Breast epithelium (tissue), 4 donors: ENCODE measurements around the gene PANK1. TPM values are rescaled to one million over a fixed set of nuclear protein-coding genes. Genes with fewer than 3 reads are reported as not detected.

Experiments
- DNase-seq, 2 donors: peaks; one replicate each; pipeline ENCODE4 v3.0.0-alpha.2; 2019; ENCODE audit warnings: low spot score in 2 of 2
- H3K27ac ChIP-seq, 2 donors: fragments of 200-600 bp; sonication (generic) in 1 of 2; one replicate each; pipeline ENCODE4 v1.5.1; 2016 to 2019; ENCODE audit warnings: mild to moderate bottlenecking in 1 of 2
- H3K27me3 ChIP-seq, 2 donors: fragments of 200-600 bp; sonication (generic) in 1 of 2; one replicate each; pipeline versions ENCODE4 v1.5.1 to v1.6.0; 2017 to 2019; ENCODE audit warnings: control low read depth in 1 of 2, mild to moderate bottlenecking in 1 of 2
- H3K36me3 ChIP-seq: fragments of 200-600 bp; one replicate; pipeline ENCODE4 v1.5.1; 2019
- H3K4me1 ChIP-seq, 2 donors: fragments of 200-600 bp; sonication (generic); one replicate each; pipeline ENCODE4 v1.5.1; 2016 to 2019; ENCODE audit warnings: control low read depth in 1 of 2
- H3K4me3 ChIP-seq, 3 donors: fragments of 200-600 bp; sonication (generic); 1 replicate in 2 of 3; 2 replicates in 1 of 3; pipeline ENCODE4 v1.5.1; 2016 to 2019; ENCODE audit warnings: mild to moderate bottlenecking in 3 of 3, moderate library complexity in 2 of 3
- H3K9me3 ChIP-seq, 2 donors: fragments of 200-600 bp; sonication (generic) in 1 of 2; one replicate each; pipeline ENCODE4 v1.5.1; 2016 to 2019; ENCODE audit warnings: control low read depth in 1 of 2
- CTCF ChIP-seq, 3 donors: fragments of 450-650 bp; IDR thresholded peaks; one replicate each; pipeline ENCODE4 v1.5.1; 2016 to 2017; ENCODE audit warnings: antibody characterized with exemption in 3 of 3, mild to moderate bottlenecking in 3 of 3, moderate library complexity in 3 of 3
- POLR2A ChIP-seq: fragments of 450-650 bp; IDR thresholded peaks from one replicate; pipeline ENCODE4 v1.6.1; 2016; ENCODE audit warnings: antibody characterized with exemption, mild to moderate bottlenecking, moderate library complexity
- POLR2AphosphoS5 ChIP-seq, 3 donors: sonication (generic); formaldehyde crosslinking; IDR thresholded peaks; one replicate each; pipeline ENCODE4 v1.6.1; 2017; ENCODE audit warnings: antibody characterized with exemption in 3 of 3
- intact Hi-C: fragments of 100-400 bp; cut with DNase I; formaldehyde crosslinking; loops from one replicate; pipeline ENCODE4 v1.15.1; 2023; ENCODE audit warnings: low total_unique reads
- total RNA-seq, 3 donors: library from RNA; depleted of rRNA; stranded (reverse); fragments of >200 nt; gene quantifications; one replicate each; pipeline ENCODE4 v1.1.0, GENCODE V29; 2016

PANK1 gene
- total RNA-seq, 3 donors from 2014 or later, result 2.9 to 6.4 (median 5.1) TPM

GRCh38 chr10:89634637-89635036 is 10.4 kb downstream of the PANK1 start:
- no peak for TF ChIP-seq CTCF (IDR thresholded peaks at IDR 0.05)
- TF ChIP-seq POLR2A, result no peak
- TF ChIP-seq POLR2AphosphoS5 (IDR thresholded peaks at IDR 0.05), result no peak
- DNase-seq, result no peak

GRCh38 chr10:89633484-89633883 is 11.6 kb downstream of the PANK1 start:
- Histone ChIP-seq H3K27ac (no peak overlapping the region), H3K9me3 (no peaks in the 10 kb centered on the region), H3K27me3 (no peaks in the 10 kb centered on the region), H3K36me3 (no peaks in the 10 kb centered on the region), H3K4me3 (no peak overlapping the region), H3K4me1 (no peaks in the 10 kb centered on the region)
- intact Hi-C loops, result no loop called here
- no peak for DNase-seq
- TF ChIP-seq CTCF (IDR thresholded peaks at IDR 0.05), result no peak
- TF ChIP-seq POLR2AphosphoS5 (IDR thresholded peaks at IDR 0.05), result no peak
- TF ChIP-seq POLR2A, result no peak

More at GRCh38 chr10:89634637-89635036, 10.4 kb downstream of the PANK1 start:
- Histone ChIP-seq H3K36me3 (no peaks in the 10 kb centered on the region), H3K9me3 (no peaks in the 10 kb centered on the region), H3K4me1 (no peaks in the 10 kb centered on the region), H3K27me3 (no peaks in the 10 kb centered on the region), H3K27ac (no peak overlapping the region), H3K4me3 (no peak overlapping the region)
- intact Hi-C loops, result no loop called here

- no peaks in the 10 kb centered on the region for H3K36me3 ChIP-seq
- H3K27ac ChIP-seq, result no peak overlapping the region
- no peaks in the 10 kb centered on the region for H3K9me3 ChIP-seq
- no peak for DNase-seq
- intact Hi-C loops, result no loop called here
- H3K4me3 ChIP-seq, result no peak overlapping the region
- H3K4me1 ChIP-seq, result no peaks in the 10 kb centered on the region
- no peak for TF ChIP-seq POLR2AphosphoS5 (IDR thresholded peaks at IDR 0.05)
- TF ChIP-seq POLR2A, result no peak
- TF ChIP-seq CTCF (IDR thresholded peaks at IDR 0.05), result no peak
- H3K27me3 ChIP-seq, result no peaks in the 10 kb centered on the region
Measured at GRCh38 chr10:89632824-89633223, 12.2 kb downstream of the PANK1 start.

DNA sequence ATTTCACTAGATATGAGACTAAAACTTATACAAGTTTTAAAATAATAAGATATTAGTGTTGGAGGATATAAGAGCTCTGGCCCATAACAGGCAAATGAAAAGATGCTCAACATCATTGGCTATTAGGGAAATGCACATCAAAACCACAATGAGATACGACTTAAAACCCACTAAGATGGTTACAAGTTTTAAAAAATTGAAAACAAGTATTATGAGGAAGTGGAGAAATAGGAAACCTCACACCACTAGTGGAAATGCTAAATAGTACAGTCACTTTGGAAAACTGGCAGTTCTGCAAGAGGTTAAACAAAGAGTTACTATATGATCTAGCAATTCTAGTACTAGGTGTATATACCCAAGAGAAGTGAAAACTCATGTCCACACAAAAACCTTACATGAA is 17.2 kb downstream of the PANK1 start:
- Histone ChIP-seq H3K27ac (no peak overlapping the region), H3K27me3 (no peaks in the 10 kb centered on the region), H3K9me3 (no peaks in the 10 kb centered on the region), H3K4me3 (no peak overlapping the region), H3K36me3 (no peaks in the 10 kb centered on the region), H3K4me1 (no peaks in the 10 kb centered on the region)
- intact Hi-C loops, result no loop called here
- TF ChIP-seq CTCF (IDR thresholded peaks at IDR 0.05), result no peak
- TF ChIP-seq POLR2AphosphoS5 (IDR thresholded peaks at IDR 0.05), result no peak
- no peak for DNase-seq

- Histone ChIP-seq H3K27ac (no peak overlapping the region), H3K27me3 (no peaks in the 10 kb centered on the region), H3K36me3 (no peaks in the 10 kb centered on the region), H3K4me1 (no peaks in the 10 kb centered on the region), H3K4me3 (no peak overlapping the region), H3K9me3 (peaks cover 0 to 6% of the 10 kb centered on the region in 2 donors)
- DNase-seq, result no peak
- no peak for TF ChIP-seq POLR2A
- TF ChIP-seq CTCF (IDR thresholded peaks at IDR 0.05), result no peak
- TF ChIP-seq POLR2AphosphoS5 (IDR thresholded peaks at IDR 0.05), result no peak
- intact Hi-C loops, result no loop called here
Measured at GRCh38 chr10:89625041-89625765, 19.8 kb downstream of the PANK1 start.
